ENCODE measurements around the gene FOXE1. TPM values are rescaled to one million over a fixed set of nuclear protein-coding genes. Genes with fewer than 3 reads are reported as not detected.
A peak's percentile ranks its signal among the peaks of the same experiment; 100 is the strongest.

Gene FOXE1
- total and polyA plus RNA-seq, 2 of the 4 experiments (the other 2 are of a cell fraction) = under 0.01 to 0.22 TPM

DNA sequence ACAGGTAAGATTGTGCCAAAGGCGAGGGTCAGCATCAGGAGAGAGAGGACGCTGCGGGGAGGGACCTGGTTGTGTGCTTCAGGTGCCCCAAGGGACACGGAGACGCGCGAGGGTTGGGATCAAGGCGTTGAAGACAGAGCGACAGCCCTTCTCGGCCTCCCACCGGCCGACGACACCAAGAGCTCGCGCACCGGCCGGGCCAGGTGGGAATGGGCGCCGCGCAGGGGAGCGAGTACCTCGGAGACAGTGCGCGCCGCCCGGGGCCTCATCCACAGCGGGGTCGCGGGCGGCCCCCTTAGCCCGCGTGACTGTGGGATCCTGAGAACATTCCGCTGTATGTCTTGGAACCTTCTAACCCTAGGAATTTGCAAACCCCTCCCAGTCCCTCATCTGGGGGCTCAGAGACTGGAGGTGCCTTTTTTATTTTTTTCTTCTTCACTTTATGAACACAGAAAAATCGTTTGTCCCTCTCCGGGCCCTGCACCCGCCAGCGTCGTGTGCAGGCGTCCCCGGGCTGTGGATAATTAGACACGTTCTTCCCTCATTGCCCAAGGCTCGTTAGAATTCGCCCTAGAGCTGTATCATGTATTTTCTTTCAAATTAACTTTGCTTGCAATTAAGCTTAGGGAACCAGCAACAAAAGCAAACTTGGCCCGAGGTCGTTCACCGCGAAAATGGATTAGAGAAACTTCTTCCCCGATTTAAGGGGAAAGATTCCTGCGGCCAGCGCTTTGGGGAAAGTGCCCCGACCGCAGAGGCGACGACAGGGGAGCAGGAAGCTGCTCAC is 4.8 kb downstream of the FOXE1 start (continued):
- no peak for TF ChIP-seq NFE2L2 (IDR thresholded peaks at IDR 0.05; ENCODE audit: low read depth, low read length)

DNA sequence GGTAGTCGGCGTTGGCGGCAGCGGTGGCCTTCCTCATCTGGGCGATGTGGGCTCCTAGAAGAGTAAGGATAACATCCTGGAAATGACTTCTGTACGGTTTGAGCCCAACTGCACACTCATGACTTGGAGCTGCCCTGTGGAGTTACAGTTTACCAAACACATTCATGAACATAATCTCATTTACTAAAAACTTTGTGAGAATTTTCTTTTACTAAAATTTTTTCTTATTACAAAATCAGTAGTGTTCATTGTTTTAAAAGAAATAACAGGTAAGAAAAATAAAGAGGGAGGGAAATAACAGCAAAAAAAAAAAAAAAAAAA is 5.3 kb downstream of the FOXE1 start:
- no peak overlapping the region; the same call in 1 of the 2 replicates for H3K23ac ChIP-seq (ENCODE audit: low read depth, low read length)
- H3K27me3 ChIP-seq (ENCODE audit: control insufficient read depth, insufficient read depth, low read length) = peaks cover 93% of the 10 kb centered on the region
- 0 out of 2 replicates have a peak overlapping the region, but pooled peaks have one; percentile 46 for H3K4me2 ChIP-seq (ENCODE audit: low read depth, low read length)
- no peak overlapping the region for H3K4me3 ChIP-seq (ENCODE audit: insufficient read depth, low read depth, low read length)
- no peak overlapping the region for H2AFZ ChIP-seq (replicated peaks; ENCODE audit: low read length, poor library complexity)
- no peak overlapping the region for H2BK5ac ChIP-seq (ENCODE audit: low read depth, low read length, poor library complexity, severe bottlenecking)
- ATAC-seq (ENCODE audit: low read depth) = no peak
- ChIA-PET POLR2A (ENCODE audit: unreplicated experiment) (no interaction called here), CTCF (no interaction called here)
- no peak overlapping the region for H2BK120ac ChIP-seq (ENCODE audit: low read depth, low read length)
- no peak for TF ChIP-seq RFX5 (IDR thresholded peaks at IDR 0.05; ENCODE audit: low read depth, low read length)
- H2BK15ac ChIP-seq (ENCODE audit: low read depth, low read length) = no peak overlapping the region
- no peak overlapping the region for H3K18ac ChIP-seq (ENCODE audit: low read depth, low read length)
- DNase-seq = no peak
- no peak overlapping the region for H4K91ac ChIP-seq (ENCODE audit: insufficient read depth, low read depth, low read length)
- no peak overlapping the region for H2BK20ac ChIP-seq (ENCODE audit: low read depth, low read length)
- H2AK9ac ChIP-seq (replicated peaks; ENCODE audit: low read depth, low read length, poor library complexity) = no peak overlapping the region
- H3K4me1 ChIP-seq (ENCODE audit: control insufficient read depth, insufficient read depth, low read length) = 0 out of 2 replicates have a peak, but pooled peaks cover 2% of the 10 kb centered on the region
- intact Hi-C loops (cut with micrococcal nuclease) (no loop called here), in situ Hi-C loops (cut with MboI; ENCODE audit: low sequenced_read_pairs) (no loop called here), dilution Hi-C loops (cut with HindIII; ENCODE audit: low sequenced_read_pairs, unreplicated experiment) (no loop called here)
- H3K56ac ChIP-seq (ENCODE audit: extremely low read depth, insufficient read depth, low read length) = no peak overlapping the region
- no peak overlapping the region for H3K14ac ChIP-seq (replicated peaks; ENCODE audit: low read depth, low read length)
- BruUV-seq (replicated peaks) = no TSS peak
- H4K5ac ChIP-seq (ENCODE audit: low read depth, low read length) = no peak overlapping the region
- no peaks in the 10 kb centered on the region for H4K20me1 ChIP-seq (ENCODE audit: insufficient read depth, low read length)
- H3K9ac ChIP-seq (ENCODE audit: low read depth, low read length) = no peak overlapping the region
- no peak overlapping the region for H3K4ac ChIP-seq (ENCODE audit: low read depth, low read length)
- H4K8ac ChIP-seq (ENCODE audit: low read depth in 2 of 2, low read length in 2 of 2) = no peak overlapping the region
- H3K9me1 ChIP-seq (ENCODE audit: insufficient read depth, low read length) = no peaks in the 10 kb centered on the region; the same call in 1 of the 2 replicates
- no peaks in the 10 kb centered on the region; the same call in 1 of the 2 replicates for H3K36me3 ChIP-seq (ENCODE audit: control insufficient read depth, insufficient read depth, low read length)
- H3K9me3 ChIP-seq (ENCODE audit: control insufficient read depth, insufficient read depth, low read length) = peaks cover 23% of the 10 kb centered on the region
- no CpG with 5 or more reads among the region's 6 CpGs for WGBS, 2 experiments (ENCODE audit: extremely low coverage in 2 of 2, insufficient read length in 1 of 2)
- no peak overlapping the region for H3K27ac ChIP-seq (ENCODE audit: insufficient read depth, low read length)
- H3K79me1 ChIP-seq (ENCODE audit: low read depth in 1 of 2, low read length in 2 of 2) = no peaks in the 10 kb centered on the region
- no peak overlapping the region for H2AK5ac ChIP-seq (ENCODE audit: low read depth, low read length)
